Activated CD4-positive, alpha-beta T cell treated with anti-CD3 and anti-CD28 coated beads for 4 hours (primary cell): ENCODE measurements around the gene KIFAP3.
A peak's percentile ranks its signal among the peaks of the same experiment; 100 is the strongest.
"Not testable (repeated sequence)": the region's sequence is repeated elsewhere in the genome, so short reads cannot be mapped to it uniquely, and the experiment has no call there.

Source experiments
- DNase-seq, 2 donors: peaks; one replicate each; pipeline ENCODE4 v3.0.0-alpha.2; 2020

The KIFAP3 gene

DNA sequence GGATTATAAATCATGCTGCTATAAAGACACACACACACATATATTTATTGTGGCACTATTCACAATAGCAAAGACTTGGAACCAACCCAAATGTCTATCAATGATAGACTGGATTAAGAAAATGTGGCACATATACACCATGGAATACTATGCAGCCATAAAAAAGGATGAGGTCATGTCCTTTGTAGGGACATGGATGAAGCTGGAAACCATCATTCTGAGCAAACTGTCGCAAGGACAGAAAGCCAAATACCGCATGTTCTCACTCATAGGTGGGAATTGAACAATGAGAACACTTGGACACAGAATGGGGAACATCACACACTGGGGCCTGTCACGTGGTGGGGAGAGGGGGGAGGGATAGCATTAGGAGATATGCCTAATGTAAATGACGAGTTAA lies 12.8 kb downstream of the KIFAP3 start:
- not testable (repeated sequence) for DNase-seq

DNA sequence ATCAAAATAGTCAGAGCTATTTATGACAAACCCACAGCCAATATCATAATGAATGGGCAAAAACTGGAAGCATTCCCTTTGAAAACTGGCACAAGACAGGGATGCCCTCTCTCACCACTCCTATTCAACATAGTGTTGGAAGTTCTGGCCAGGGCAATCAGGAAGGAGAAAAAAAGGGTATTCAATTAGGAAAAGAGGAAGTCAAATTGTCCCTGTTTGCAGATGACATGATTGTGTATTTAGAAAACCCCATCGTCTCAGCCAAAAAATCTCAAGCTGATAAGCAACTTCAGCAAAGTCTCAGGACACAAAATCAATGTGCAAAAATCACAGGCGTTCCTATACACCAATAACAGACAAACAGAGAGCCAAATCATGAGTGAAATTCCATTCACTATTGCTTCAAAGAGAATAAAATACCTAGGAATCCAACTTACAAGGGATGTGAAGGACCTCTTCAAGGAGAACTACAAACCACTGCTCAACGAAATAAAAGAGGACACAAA lies 14.4 kb downstream of the KIFAP3 start:
- not testable (repeated sequence) for DNase-seq

DNA sequence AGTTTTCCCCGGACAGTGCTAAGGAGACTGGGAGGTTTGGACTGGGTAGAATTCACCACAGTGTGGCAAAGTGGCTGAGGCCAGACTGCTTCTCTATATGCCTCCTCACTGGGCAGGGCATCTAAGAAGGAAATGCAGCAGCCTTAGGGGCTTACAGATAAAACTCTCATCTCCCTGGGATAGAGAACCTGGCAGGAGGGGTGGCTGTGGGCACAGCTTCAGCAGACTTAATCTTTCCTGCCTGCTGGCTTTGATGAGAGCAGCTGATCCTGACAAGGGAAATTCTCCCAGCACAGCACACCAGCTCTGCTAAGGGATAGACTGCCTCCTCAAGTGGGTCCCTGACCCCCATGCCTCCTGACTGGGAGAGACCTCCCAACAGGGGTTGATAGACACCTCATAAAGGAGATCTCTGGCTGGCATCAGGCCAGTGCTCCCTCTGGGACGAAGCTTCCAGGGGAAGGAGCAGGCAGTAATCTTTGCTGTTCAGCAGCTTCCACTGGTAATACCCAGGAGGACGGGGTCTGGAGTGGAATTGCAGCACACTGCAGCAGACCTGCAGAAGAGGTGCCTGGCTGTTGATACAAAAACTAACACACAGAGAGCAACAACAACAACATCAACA lies 25.2 kb downstream of the KIFAP3 start:
- DNase-seq: no peak

DNA sequence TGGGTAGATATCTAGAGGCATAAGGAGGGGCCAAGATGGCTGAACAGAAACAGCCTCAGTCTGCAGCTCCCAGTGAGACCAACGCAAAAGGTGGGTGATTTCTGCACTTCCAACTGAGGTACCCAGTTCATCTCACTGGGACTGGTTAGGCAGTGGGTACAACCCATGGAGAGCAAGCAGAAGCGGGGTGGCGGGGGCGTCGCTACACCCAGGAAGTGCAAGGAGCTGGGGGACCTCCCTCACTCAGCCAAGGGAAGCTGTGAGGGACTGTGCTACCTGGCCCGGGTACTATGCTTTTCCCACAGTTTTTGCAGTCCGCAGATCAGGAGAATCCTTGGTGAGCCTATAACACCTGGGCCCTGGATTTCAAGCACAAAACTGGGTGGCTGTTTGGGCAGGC lies 26.0 kb downstream of the KIFAP3 start:
- no peak for DNase-seq

DNA sequence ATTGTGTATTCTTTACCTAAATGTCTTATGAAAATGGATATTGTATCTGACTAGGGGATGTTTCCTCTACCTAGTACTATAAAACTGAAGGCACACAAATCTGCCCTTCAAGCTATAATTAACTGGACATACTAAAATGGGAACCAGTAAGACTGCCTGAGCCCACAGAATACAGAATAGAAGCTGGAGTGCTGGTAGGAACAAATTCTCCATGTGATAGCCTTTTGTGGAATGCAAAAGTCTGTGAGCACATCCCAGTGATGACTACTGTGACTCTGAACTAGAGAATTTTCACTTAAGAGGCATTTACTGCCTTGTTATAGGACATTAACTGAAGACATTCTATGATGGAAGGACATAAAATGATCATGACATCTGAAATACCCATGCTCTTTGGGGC lies 30.3 kb downstream of the KIFAP3 start:
- no peak for DNase-seq

DNA sequence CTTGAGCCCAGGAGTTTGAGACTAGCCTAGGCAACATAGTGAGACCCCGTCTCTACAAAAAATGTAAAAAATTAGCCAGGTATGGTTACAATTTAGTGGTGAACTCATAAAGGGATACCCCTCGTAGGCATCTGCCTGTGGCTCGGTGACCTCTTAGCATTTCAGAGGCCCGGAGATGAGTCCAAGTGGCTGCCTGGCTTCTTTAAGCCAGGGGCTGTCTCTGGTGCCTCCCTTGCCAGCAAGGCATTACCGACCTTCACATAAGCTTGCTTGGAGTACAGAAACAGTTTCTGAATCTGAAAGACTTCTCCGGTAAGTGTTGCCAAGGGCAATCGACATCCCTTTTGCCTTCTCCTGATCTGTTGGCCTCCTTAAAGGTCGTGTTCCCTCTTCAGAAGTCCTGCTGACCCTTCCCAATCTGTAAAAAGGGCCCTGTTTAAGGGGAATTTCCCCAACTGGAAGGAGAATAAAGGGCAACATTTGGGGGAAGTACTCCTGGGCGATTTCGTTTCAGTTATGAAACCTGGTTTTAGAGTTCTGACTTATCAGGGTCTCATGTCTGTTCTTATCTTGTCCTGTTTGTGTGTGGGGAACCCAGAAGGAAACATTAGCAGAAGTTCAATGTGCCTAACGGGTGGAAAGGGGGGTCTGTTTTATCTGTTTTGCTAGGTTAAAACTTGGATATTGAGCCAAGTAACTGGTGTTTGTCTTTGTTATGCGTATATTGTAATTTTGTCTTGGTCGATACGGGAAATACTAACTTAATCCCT lies 32.9 kb downstream of the KIFAP3 start:
- no peak for DNase-seq

DNA sequence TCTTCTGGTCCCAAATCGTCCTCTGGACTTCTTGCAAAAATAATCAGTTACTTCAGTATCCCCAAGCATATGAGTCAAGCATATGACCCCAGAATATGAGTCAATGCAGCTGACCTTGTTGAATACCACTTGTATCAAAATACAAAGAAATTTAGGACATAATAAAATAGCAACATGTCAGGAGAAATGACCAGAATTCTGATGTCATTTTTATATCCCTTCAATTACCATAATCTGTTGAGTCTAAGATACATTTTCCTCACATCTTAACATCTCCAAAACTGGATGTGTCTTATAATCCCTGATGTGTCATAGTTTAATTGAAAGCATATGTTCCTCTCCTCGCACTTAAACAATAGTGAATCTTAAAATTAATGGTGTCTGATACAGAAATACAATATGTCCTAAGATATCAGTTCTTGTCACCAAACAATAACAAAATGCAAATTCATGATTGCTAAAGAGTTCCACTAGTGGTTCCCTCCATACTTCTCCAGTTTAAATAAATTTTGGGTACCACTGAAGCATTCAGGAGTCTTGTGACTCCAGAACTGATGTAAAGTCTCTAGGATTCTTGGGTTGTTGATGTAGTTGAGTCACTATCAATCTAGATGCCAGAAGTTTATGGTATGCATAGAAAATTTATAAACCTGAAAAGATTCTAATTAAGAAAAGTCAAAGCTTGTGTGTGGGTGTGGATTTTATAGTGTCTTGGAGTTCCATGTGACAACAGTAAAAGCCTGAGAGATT lies 41.8 kb downstream of the KIFAP3 start:
- DNase-seq: no peak

DNA sequence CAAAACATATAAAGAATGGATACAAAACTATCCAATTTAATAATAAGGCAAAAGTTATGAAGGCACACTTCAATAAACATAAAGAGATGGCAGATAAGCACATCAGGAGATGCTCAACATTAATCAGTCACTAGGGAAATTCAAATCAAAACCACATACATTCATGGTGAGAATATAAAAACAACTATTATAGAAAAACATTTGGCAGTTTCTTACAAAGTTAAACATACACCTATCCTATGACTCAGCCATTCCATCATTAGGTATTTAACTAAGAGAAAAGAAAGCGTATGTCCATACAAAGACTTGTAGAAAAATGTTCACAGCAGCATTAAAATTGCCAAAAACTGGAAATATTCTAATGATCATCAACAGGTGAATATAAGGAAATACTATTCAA lies 44.3 kb downstream of the KIFAP3 start:
- DNase-seq: no peak

DNA sequence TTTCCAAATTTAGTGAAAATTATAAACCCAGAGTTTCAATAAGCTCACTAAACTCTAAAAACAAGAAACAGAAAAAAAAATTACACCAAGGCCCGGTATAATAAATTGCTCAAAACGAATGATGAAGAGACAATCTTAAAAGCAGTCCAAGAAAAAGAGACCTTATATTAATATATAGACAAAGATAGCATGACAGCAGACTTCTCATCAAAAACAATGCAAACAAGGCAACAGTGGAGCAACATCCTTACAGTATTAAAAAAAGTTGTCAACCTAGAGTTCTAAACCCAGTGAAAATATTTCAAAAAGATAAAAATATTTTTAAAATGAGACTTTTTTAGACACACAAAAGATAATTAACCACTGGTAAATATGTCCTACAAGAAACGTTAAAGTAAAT lies 46.7 kb downstream of the KIFAP3 start:
- DNase-seq: no peak

DNA sequence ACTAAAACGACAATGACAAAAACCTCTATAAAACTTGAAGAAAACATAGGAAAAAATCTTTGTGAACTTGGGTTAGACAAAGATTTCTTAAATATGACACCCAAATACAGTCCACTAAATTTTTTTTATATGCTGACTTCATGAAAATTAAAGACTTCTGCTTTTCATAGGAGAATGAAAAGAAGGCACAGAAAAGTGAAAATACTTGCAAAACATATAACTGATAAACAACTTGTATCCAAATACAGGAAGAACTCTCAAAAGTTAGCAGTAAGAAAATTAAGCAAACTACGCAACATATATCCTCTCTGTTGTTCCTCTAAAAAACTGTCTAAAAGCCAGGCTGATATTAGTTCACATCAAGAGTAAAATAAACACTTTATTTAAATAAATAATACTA lies 53.6 kb downstream of the KIFAP3 start:
- DNase-seq: no peak

DNA sequence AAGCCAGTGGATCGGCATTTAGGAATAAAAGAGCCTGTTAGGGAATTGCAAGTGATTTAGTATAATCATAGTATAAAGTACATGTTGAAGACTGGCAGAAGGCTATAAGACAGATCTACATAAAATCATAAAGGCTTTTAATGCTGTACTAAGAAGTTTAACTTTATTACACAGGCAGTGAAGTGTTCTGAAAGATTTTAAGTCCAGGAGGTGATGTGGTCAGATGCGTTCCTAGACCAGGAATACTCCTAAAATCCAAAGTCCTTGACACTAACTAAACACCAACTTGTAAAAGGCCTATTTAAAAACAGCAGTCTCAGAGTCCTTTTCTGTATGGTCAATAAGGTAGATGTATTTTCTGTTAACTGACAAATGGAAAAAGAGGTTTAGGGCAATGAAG lies 57.0 kb downstream of the KIFAP3 start:
- no peak for DNase-seq

DNA sequence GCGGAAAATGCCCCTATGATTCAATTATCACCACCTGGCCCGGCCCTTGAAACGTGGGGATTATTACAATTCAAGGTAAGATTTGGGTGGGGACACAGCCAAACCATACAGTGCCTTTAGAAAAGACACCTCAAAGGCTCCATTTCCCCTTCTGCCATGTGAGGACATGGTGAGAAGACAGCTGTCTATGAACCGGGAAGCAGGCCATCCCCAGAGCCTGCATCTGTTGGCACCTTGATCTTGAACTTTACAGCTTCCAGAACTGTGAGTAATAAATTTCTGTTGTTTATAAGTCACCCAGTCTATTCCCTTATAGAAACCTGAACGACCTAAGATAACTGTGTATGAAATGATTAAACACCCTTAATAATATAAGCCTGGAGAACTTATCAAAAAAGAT lies 61.6 kb downstream of the KIFAP3 start:
- DNase-seq: no peak

DNA sequence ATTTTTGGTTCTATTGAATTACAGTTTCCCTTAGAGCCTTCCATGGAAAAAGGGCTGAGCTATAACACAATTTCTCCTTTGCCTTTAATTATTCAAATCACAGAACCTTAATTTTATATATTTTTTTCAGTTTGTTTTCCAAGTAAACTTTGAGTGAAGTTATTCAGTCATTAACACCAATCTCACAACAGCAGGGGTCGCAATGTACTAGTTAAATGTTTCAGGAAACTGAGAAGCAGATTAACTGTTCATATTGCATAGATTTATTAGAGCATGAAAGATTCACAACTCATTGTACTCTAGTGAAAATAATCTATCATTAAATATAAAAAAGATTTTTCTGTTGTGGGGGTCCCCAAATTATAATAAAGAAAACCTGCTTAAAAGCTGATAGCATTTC lies 64.1 kb downstream of the KIFAP3 start:
- peak in 1 of 2 donors; percentile 7 for DNase-seq

DNA sequence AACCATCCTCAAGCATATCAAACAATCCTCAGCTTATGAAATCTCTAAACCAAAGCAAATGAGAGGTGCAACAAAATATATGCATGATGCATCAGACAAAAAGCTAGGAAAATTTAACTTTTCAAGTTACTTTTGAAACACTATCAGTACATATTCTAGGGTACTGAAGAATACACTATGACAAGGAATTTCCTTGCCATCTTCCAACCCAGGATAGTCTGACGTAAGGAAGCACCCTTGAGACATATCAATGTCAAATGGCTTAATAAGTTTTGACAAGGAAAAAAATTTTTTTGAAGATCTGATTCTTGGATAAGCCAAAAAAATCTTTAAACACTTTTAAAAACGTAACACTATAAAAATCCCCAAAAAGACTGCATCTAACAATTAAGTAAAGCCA lies 64.9 kb downstream of the KIFAP3 start:
- no peak for DNase-seq

DNA sequence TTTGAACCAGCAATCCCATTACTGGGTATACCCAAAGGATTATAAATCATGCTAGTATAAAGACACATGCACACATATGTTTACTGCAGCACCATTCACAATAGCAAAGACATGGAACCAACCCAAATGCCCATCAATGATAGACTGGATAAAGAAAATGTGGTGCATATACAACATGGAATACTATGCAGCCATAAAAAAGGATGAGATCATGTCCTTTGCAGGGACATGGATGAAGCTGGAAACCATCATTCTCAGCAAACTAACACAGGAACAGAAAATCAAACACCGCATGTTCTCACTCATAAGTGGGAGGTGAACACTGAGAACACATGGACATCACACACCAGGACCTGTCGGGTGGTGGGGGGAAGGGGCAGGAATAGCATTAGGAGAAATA lies 65.8 kb downstream of the KIFAP3 start:
- DNase-seq: not testable (repeated sequence)

DNA sequence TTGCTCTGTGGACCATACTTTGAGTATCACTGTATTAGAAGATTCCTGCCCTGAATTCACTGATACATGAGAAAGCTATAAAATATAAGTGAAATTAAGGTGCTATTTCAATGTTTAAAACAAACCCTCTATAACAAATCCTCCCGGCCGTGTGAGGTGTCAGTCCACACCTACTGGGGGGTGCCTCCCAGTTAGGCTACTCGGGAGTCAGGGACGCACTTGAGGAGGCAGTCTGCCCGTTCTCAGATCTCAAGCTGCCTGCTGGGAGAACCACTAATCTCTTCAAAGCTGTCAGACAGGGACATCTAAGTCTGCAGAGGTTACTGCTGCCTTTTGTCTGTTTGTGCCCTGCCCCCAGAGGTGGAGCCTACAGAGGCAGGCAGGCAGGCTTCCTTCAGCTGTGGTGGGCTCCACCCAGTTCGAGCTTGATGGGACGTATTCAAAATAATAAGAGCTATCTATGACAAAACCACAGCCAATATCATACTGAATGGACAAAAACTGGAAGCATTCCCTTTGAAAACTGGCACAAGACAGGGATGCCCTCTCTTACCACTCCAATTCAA lies 71.1 kb downstream of the KIFAP3 start:
- DNase-seq: not testable (repeated sequence)

DNA sequence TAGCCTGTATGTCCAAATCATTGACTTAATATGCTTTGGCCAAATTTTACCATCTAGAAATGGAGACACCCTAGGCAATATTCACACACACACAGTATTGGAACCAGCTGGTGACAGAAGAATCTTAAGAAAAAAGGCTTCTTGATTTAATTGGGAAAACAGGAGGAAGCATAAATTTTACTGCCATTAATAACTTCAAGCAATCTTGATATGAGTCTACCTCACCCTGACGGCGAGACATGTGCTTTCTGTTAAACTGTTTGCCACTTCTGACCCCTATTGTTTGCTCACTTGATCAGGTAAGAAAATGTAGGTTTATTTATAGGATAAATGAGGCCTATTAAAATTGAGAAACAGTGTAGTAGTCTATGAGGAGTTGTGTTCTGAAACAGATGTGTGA lies 73.2 kb downstream of the KIFAP3 start:
- no peak for DNase-seq

DNA sequence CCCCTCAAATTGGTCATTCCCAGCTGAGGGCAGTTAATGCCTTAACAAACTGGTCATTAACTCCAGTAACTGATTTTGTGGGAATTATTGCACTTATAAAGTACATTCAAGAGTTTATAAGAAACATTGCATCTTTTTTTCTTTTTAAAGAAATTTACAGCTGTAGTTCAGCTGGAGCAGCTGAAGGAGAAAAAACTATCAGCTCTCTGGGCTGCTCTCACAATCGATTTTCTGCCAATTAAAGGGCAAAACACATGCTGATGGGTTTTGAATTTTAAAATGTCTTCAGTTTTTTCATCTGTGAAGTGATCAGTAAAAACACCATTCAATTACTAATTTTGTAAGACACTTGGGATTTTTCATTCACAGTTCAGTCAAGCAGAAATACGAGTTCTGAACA lies 74.7 kb downstream of the KIFAP3 start:
- no peak for DNase-seq

DNA sequence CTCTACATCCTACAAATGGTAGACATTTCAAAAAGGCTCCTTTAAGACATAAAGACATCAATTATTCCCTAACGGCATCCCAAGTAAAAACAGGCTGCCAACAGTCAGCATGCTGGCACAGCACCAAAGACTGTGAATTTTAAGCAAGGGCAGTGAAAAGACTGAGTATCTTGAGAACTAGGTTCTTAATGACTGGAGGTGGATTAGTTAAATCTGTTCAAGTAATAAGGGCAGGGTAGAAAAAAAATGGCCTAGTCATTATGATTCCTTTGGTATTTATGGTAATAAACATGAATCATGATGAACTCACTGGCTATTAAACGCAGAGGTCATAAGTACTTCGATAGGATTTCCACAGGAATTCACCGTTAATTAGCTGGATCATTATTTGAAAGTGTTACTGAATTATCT lies 75.2 kb downstream of the KIFAP3 start:
- DNase-seq: no peak

DNA sequence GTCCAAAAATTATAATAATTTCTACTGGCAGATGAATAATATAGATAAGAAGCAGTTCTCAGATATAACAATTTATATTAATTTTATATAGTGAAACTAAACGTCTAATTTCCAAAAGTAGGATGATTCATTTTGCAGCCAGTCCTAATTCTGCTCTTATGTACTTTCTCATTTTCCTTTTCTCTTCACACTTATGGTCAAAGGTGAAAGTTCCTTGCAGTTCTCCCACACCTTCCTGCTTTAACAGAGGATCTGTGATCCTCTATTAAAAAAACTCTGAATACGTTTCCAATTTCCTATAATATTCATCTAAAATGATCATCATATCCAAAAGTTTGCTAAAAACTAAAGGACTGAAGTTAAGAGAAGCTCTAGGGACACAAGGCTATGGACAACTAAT lies 78.5 kb downstream of the KIFAP3 start:
- no peak for DNase-seq

DNA sequence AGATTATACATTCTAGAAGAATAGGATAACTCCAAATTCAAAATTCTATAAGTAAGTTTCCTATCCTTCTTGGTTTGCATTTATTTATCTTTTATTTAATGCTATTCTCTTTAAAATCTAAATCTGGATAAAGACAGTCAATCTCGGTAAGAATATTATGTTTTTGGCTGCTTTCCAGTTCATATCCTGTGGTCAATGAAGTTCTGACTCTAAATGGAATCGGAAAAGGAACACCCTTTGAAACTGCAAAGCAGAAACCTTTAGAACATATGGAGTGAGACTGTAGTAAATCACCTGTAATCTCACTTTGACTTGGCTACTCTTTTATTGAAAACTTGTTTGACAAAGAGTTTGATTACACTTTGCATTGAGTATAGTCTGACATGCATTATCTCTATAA lies 85.2 kb downstream of the KIFAP3 start:
- DNase-seq: no peak

DNA sequence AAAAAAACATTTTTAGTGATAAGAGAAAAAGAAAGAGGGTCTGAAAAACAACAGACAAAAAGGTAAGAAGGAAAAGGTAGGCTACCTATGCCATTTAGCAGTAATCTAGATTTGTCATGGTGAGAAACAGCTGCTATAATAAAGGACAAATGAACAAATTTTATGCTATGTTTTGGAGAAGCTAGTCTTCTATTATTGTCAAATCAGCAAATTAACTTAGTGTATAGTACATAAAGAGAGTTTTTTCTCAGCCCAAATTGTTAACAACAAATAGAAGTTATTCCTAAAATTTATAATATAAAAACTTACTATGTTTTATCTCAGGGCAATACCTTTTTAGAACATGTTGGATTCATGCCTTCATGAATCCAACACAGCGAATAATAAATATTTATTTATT lies 88.7 kb downstream of the KIFAP3 start:
- no peak for DNase-seq

DNA sequence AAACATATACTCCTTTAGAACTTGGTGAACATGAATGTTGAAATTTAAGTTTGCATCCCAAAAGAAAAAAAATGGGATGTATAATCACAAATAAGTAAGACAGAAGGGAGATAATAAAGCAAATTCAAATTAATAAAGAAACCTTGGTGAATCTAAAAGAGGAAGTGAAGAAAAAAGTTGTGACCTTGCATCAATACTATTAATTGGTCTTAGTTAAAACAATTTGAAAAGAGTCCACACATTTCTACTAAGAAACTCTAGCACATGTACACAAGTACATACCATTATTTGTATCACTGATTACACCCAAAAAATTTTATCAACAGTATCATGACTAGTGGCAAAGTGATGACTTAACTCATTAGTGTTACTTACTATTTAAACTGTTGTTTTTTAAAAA lies 100.4 kb downstream of the KIFAP3 start:
- no peak for DNase-seq

DNA sequence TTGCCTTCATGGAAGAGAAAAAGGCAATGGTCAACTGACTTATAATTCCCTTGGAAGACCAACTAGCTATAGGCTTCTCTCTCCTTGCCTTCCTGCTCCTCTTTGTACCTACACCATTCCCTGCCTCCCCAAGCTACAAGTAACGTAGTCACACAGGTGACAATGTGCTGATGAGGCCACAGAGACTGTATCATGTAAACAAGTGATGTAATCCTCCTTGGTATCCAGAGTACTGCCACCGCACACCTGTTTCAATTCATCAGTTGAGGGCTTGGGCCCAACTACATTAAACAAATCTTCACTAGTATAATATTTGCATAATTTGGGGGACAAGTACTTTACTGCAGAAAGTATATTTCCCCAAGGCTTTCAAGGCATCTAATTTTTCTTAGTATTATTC lies 104.4 kb downstream of the KIFAP3 start:
- no peak for DNase-seq
